Renal cortex interstitium (tissue), 15 donors: ENCODE measurements around the gene RBBP5. TPM values are rescaled to one million over a fixed set of nuclear protein-coding genes. Genes with fewer than 3 reads are reported as not detected.
"Not testable (repeated sequence)": the region's sequence is repeated elsewhere in the genome, so short reads cannot be mapped to it uniquely, and the experiment has no call there.

Experiments used
- DNase-seq, 11 donors: peaks; one replicate each; pipeline ENCODE4 v3.0.0-alpha.2; 2013; ENCODE audit warnings: low read depth in 9 of 11, low spot score in 4 of 11; ENCODE audit errors: extremely low read depth in 1 of 11
- long read RNA-seq, 16 experiments: transcript quantifications; one replicate each; lab custom pipeline, GENCODE V29; 2026
- polyA plus RNA-seq, 3 donors: library from polyadenylated mRNA; unstranded; fragments of 120-200 nt; gene quantifications; one replicate each; pipeline ENCODE4 v1.2.1, GENCODE V29; 2013; ENCODE audit not compliant: insufficient read length in 3 of 3

The RBBP5 gene, protein sequence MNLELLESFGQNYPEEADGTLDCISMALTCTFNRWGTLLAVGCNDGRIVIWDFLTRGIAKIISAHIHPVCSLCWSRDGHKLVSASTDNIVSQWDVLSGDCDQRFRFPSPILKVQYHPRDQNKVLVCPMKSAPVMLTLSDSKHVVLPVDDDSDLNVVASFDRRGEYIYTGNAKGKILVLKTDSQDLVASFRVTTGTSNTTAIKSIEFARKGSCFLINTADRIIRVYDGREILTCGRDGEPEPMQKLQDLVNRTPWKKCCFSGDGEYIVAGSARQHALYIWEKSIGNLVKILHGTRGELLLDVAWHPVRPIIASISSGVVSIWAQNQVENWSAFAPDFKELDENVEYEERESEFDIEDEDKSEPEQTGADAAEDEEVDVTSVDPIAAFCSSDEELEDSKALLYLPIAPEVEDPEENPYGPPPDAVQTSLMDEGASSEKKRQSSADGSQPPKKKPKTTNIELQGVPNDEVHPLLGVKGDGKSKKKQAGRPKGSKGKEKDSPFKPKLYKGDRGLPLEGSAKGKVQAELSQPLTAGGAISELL
- polyA plus RNA-seq, result 10 to 100 TPM; 18.7 to 22.1 (median 20.7) TPM
- long read RNA-seq, donor 1, full-length matches to known transcripts, result 2 of 2 reads
- long read RNA-seq, donor 1, partial matches to known transcripts, result 0 of 2 reads
- long read RNA-seq, donor 1, other reads (novel, unspliced or antisense), result 0 of 2 reads
- long read RNA-seq, donor 2, full-length matches to known transcripts, result 2 of 2 reads
- long read RNA-seq, donor 2, partial matches to known transcripts, result 0 of 2 reads
- long read RNA-seq, donor 2, other reads (novel, unspliced or antisense), result 0 of 2 reads
- long read RNA-seq, donor 3, full-length matches to known transcripts, result 2 of 22 reads
- long read RNA-seq, donor 3, partial matches to known transcripts, result 20 of 22 reads
- long read RNA-seq, donor 3, other reads (novel, unspliced or antisense), result 0 of 22 reads
- long read RNA-seq, donor 4, full-length matches to known transcripts, result 2 of 2 reads
- long read RNA-seq, donor 4, partial matches to known transcripts, result 0 of 2 reads
- long read RNA-seq, donor 4, other reads (novel, unspliced or antisense), result 0 of 2 reads
- long read RNA-seq, donor 5, result 0 reads
- long read RNA-seq, donor 6, full-length matches to known transcripts, result 3 of 3 reads
- long read RNA-seq, donor 6, partial matches to known transcripts, result 0 of 3 reads
- long read RNA-seq, donor 6, other reads (novel, unspliced or antisense), result 0 of 3 reads
- long read RNA-seq, donor 7, full-length matches to known transcripts, result 1 of 1 reads
- long read RNA-seq, donor 7, partial matches to known transcripts, result 0 of 1 reads
- long read RNA-seq, donor 7, other reads (novel, unspliced or antisense), result 0 of 1 reads
- long read RNA-seq, donor 8, full-length matches to known transcripts, result 3 of 3 reads
- long read RNA-seq, donor 8, partial matches to known transcripts, result 0 of 3 reads
- long read RNA-seq, donor 8, other reads (novel, unspliced or antisense), result 0 of 3 reads
- long read RNA-seq, donor 9, full-length matches to known transcripts, result 1 of 1 reads
- long read RNA-seq, donor 9, partial matches to known transcripts, result 0 of 1 reads
- long read RNA-seq, donor 9, other reads (novel, unspliced or antisense), result 0 of 1 reads
- long read RNA-seq, donor 10, full-length matches to known transcripts, result 1 of 1 reads
- long read RNA-seq, donor 10, partial matches to known transcripts, result 0 of 1 reads
- long read RNA-seq, donor 10, other reads (novel, unspliced or antisense), result 0 of 1 reads
- long read RNA-seq, donor 11, full-length matches to known transcripts, result 2 of 9 reads
- long read RNA-seq, donor 11, partial matches to known transcripts, result 7 of 9 reads
- long read RNA-seq, donor 11, other reads (novel, unspliced or antisense), result 0 of 9 reads
- long read RNA-seq, donor 12, full-length matches to known transcripts, result 1 of 1 reads
- long read RNA-seq, donor 12, partial matches to known transcripts, result 0 of 1 reads
- long read RNA-seq, donor 12, other reads (novel, unspliced or antisense), result 0 of 1 reads
- long read RNA-seq, donor 13, full-length matches to known transcripts, result 2 of 2 reads
- long read RNA-seq, donor 13, partial matches to known transcripts, result 0 of 2 reads
- long read RNA-seq, donor 13, other reads (novel, unspliced or antisense), result 0 of 2 reads
- long read RNA-seq, donor 14, full-length matches to known transcripts, result 2 of 2 reads
- long read RNA-seq, donor 14, partial matches to known transcripts, result 0 of 2 reads
- long read RNA-seq, donor 14, other reads (novel, unspliced or antisense), result 0 of 2 reads
- long read RNA-seq, donor 15, full-length matches to known transcripts, result 1 of 1 reads
- long read RNA-seq, donor 15, partial matches to known transcripts, result 0 of 1 reads
- long read RNA-seq, donor 15, other reads (novel, unspliced or antisense), result 0 of 1 reads
- long read RNA-seq, donor 16, full-length matches to known transcripts, result 6 of 17 reads
- long read RNA-seq, donor 16, partial matches to known transcripts, result 11 of 17 reads
- long read RNA-seq, donor 16, other reads (novel, unspliced or antisense), result 0 of 17 reads

DNA sequence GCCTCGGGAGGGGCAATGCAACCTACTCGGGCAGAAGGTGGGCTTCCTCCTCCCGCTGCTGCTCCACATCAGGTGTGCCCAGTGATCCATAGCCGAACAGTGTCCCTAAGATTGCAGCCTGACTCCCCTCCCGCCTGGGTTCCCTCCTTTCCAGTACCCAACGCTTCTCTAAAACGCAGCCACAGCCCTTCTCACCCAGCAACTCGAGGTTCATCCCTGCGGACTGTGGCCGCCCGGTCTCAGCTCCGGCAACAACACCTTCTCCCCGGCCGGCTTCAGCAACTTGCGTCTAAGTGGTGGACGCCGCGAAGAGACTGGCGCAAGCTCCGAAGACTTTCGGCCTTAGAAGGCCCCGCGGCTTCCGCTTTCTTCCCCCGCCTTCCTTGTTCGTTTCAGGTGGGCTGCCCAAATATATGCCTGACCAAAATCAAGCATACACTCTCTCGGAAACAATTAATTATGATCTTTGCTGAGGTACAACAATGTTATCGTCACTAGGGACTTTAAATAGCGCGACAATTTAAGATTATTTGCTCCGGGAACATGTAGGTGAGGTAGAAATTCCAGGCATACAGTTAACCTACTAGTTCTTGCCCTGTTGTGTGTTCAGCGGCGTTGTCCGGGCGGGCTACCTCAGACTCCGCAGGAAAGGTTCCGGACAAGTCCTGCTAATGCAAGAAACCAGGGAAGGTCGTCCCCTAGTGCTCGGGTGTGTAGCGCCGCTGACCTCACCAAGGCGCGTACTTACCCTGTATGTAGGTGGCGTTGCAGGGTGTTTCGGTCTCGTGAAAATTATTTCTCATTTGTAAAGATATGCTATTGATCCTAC, at the start of gene RBBP5:
RBBP5 (minus strand) TSS at position 319 of the 829 bp plus-strand sequence; CDS start at position 214, 105 bp downstream.
- peak; percentile 88 to 99 (median 94) for DNase-seq

- DNase-seq, result no peak
These were observed 49.6 kb upstream of the RBBP5 start for GRCh38 chr1:205171369-205171768.

DNA sequence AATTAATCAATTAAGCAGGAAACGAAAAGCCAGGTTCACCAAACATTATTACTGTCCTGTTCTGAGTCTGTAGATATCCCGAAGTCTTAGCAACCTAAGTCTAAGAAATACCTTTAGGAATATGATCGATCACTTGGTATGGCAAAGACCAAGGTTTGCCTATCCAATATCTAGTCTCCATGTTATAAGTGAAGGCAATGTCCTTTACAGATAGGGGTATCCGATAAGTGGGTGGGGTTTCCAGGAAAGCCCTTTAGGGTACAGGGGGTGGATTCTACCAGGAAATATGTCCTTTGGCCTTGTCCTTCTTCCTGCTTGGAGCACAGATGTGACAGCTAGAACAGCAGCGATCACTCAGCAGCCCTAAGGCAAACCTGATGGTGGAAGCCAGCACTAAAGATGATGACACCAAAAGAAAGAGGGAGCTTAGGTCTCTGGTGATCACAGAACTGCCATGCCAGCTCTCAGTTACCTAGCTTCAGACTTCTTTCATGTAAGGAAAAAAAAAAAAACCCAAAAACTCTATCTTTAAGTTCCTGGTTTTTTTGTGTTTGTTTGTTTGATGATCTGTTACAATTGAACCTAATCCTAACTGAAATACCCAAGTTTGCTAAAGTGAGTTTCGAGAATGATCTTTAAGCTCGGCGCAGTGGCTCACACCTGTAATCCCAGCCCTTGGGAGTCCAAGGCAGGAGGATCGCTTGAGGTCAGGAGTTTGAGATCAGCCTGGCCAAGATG, 48.9 kb upstream of the RBBP5 start:
- DNase-seq, result no peak

DNA sequence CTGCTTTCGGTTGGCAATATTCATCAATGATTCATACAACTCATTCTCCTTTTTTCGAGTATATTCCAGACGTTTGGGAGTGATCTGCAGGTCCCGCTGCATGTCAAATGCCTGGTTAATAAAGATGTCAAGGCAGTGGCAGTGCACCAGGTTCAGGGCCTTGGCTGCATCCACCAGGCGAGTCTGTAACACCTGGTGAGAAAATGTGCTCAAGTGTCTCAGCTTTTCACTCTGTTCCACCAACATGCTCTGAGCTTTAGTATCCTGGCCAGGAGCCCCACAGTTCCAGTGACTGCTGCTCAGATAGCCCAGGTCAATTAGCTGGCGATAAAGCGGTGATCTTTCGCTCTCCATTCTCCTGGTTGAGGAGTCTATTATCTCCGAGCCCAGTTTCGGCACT, 47.5 kb upstream of the RBBP5 start:
- no peak for DNase-seq

DNA sequence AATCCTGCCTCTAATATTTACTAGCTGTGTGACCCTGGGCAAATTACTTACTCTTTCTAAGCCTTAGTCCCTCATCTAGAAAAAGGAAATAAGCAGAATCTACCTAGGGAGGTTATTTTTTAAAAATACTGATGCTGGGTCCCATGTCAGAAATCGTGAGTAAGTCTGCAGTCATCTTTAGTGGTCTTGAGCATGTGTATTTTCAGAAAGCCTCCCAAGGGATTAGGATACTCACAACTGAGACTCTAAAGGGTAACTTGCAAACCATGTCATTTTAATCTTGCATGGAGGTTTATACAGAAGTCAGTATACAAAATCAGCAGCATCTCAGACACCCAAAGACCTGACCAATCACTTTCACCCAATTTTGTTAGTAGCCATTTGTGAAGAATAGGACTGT, 46.5 kb upstream of the RBBP5 start:
- DNase-seq, result no peak

DNA sequence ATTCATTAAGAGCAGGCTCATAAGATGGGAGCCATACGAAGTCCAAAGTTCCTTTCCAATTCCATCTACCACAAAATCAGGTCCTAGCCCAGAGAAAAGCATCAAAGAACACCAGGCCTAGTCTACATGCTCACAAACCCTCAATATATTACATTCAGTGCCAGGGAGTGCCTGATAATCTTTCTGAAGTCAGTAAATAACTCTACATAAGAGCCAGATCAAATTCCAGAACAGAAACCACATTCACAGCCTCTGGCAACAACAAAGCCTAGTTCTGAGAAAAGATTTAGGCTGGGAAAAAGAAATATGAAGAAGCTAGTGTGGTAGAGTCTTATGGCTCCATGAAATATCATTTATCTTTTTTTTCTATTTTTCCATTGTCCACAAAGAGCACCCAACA, 40.5 kb upstream of the RBBP5 start:
- DNase-seq, result no peak

DNA sequence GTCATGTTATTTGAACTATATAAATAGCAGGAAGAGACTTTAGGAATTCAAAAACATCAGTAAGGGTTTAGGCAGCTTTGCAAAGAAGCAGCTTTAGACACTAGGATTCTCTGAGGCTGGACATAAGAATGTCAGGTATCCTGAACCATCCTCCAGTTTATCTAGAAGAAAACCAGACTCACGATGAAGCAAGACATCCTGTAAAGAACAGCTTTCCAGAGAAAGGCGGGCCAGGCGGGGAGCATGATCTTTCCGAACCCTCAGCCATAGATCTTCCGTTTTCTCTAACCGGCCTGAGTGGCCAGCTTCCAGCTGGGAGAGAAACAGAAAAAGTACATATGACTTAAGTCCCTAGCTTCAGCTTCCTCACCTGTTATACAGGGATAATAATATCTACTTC, 39.3 kb upstream of the RBBP5 start:
- DNase-seq, result no peak

- DNase-seq, result no peak
These were observed 36.4 kb upstream of the RBBP5 start for GRCh38 chr1:205158048-205158616.

GRCh38 chr1:205155665-205156377, 34.0 kb upstream of the RBBP5 start:
- not testable (repeated sequence) for DNase-seq

DNA sequence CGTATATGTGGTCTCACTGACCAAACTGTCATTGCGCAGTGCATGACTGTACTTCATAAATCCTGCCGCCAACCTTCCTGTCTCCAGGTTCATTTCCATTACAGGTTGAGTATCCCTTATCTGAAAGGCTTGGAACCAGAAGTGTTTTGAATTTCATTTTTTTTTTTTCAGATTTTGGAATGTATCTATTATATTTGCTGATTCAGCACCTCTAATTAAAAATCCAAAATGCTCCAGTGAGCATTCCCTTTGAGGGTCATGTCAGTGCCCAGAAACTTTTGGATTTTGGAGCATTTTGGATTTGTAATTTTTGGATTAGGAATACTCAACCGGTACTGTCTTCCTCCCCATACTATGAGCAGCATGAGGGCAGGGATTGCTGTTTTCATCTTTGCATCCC, 30.7 kb upstream of the RBBP5 start:
- no peak for DNase-seq

- DNase-seq, result no peak
These were observed 29.1 kb upstream of the RBBP5 start for GRCh38 chr1:205150651-205151428.

DNA sequence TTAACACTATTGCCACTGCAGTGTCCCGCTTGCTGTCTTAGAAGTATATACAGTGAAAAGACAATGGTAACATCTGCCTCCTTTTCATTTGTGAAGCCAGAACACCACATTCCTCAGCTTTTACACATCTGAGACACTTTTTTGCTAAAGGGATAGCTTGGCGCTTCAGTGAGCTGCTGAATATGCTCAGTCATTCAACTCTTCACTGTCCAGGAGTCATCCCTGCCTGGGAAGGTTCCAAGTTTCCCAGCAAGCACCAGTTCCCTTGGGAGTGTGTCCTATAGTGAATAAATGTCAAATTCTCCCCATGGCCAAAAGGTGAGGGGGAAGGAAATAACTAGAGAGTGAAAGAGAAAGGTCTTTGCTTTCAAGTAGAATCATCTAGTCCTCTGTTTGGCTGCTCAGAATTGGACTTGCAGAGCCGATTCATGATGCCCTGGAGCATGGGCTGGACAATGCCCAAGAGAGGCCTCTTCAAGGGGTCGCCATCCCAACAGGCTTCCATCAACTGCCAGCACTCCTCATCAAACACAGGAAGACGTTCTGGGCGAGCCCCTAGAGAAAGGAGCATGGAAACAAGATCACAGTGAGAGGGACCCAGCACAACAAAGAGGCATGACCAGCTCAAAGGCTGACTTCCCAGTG, 25.5 kb upstream of the RBBP5 start:
- no peak for DNase-seq

GRCh38 chr1:205144751-205145150, 23.0 kb upstream of the RBBP5 start:
- peak in 2 of 11 donors; percentile 8 to 9 for DNase-seq
